ENCODE results near the gene UNC5CL.

- TF ChIP-seq CTCF (IDR thresholded peaks at IDR 0.05) (no peak), EZH2 (IDR thresholded peaks at IDR 0.05; ENCODE audit: borderline replicate concordance, insufficient read depth, low read depth, low read length, poor library complexity, severe bottlenecking) (no peak)
Observed at GRCh38 chr6:41036601-41037000, 2.4 kb downstream of the UNC5CL start.
